GM18520 (cell line): ENCODE measurements around the gene MGST2.

ENCODE experiments used
- ATAC-seq: cut with Tn5 transposase; IDR thresholded peaks from one replicate; pipeline ENCODE4 v1.9.1; 2021; ENCODE audit not compliant: unreplicated experiment

MGST2 gene

GRCh38 chr4:139700568-139700967 is 34.9 kb downstream of the MGST2 start:
- no peak for ATAC-seq

GRCh38 chr4:139704915-139705485 is 39.4 kb downstream of the MGST2 start:
- ATAC-seq: no peak

GRCh38 chr4:139709660-139710059 is 44.0 kb downstream of the MGST2 start:
- no peak for ATAC-seq

DNA sequence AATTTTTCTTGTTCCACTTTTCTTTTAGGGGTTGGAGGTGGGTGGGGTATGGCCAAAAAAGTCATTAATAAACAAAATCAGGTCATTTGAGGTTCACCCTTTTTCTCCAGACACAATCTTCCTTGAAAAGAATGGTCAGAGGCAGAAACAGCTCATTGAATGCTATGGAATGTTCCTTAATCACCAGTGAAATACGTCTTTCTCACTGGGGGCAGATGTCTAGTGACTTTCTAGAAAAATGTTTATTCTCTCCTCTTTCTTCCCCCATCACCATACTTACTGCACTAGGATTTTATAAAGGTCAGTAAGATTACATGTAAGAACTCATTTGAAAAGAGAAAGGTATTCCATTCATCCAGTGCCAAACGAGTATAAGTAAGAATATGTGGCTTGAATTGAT is 44.5 kb downstream of the MGST2 start:
- ATAC-seq: no peak

- no peak for ATAC-seq
Measured at GRCh38 chr4:139711461-139711860, 45.8 kb downstream of the MGST2 start.

DNA sequence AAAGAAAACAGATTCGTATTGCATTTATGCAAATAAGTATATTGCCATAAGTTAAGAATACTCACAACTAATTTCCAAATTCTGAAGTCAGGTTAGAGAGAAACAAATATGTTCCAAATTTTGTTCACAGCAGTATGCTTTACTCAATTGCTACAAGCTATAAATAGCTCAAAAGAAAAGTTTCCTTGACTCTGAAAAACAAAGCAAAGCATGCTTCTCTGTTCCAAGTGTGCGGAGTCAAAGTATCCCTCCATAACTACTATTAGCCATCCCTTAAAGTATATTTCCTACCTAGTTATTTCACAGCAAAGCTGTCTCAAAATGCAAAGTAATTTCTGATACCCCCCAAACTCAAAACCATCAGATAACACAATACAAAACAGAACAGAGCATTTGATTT is 47.3 kb downstream of the MGST2 start:
- ATAC-seq: no peak

- ATAC-seq: no peak
Measured at GRCh38 chr4:139715746-139716391, 50.2 kb downstream of the MGST2 start.

- no peak for ATAC-seq
Measured at GRCh38 chr4:139718358-139718757, 52.7 kb downstream of the MGST2 start.

DNA sequence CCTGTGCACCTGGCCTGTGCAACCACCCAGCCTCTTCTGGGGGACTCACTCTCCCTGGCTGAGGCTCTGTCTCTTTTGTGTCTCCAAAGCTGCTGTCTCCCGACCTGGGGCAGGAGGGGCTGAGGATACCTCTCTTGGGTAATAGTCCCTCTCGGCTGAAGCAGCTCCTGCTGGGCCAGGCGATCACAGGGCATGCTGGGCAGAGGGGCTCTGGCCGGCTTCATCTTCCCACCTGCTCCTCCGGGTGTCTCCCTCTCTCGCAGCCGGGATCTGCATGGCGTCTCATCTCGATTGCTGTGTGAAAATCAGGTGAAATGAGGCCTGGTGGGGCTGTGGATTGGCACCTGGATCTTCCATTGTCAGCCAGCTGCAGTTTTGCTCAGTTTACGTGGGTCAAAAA is 53.2 kb downstream of the MGST2 start:
- ATAC-seq: no peak

DNA sequence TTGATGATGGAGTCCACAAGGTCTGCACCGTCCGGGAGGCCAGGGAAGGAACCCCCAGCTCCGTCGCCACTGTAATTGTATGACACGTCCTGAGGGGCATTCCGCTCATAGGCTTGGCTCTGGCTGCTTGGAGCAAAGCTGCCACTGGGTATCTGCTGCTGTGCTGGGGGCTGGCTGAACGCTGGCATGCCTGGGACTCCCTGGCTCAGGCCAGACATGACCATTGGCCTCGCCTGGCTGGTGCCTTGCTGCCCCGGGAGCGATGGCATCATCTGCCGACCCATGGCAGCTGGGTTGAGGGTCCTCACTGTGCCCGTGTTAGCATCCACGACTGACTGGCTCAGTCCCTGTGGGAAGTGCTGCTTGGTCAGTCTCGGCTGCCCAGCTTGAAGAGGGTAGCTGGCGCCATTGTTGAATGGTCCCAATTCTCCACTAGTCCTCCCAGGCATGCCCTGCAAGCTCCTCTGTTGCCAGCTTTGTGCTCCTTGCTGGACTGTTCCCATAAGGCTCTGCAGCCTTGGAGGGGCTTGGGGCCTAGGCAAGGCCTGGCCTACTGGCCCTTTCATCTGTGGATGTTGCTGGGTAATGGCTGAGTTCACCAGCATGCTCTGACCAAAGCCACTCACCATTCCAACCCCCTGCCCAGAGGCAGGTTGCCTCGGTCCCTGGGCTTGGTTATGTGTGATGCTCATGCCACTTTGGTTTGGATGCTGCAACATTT is 53.9 kb downstream of the MGST2 start:
- no peak for ATAC-seq

GRCh38 chr4:139720806-139721205 is 55.2 kb downstream of the MGST2 start:
- ATAC-seq: no peak

GRCh38 chr4:139721789-139722188 is 56.2 kb downstream of the MGST2 start:
- ATAC-seq: no peak

DNA sequence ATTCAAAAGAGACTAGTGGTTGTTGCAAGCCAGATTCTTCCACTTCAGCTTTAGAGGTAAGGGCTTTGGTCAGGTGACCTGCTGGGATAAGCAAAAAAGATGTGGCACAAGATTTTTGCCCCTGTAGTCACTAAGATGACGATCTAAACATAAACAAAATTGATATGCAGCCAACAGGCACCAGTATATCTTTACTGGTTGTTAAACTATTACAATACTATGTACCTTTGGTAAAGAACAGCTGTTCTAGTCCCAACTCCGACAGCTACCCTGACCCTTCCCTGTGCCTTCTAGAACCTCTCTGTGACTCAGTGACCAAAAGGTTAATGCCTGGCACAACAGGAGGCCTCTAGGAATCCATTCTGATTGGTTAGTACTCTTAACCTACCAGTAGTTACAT is 59.6 kb downstream of the MGST2 start:
- ATAC-seq: no peak

DNA sequence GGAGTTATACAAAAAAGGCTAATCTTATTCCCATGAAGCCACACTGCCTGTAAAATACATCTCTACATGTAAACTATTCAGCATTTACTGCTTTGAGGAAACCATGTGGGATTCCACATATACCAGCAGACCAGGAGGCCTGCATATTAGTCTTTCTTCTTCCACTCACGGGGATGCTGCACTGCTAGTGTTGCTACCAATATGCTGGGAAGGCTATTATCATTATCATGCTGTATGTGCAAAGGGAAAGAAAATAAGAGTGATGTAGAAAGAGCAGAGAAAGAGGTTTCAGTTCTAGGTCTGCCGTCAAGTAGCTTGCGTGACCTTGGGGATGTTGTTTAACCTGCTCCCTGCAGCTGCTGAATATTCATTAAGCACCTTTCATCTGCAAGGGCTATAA is 61.0 kb downstream of the MGST2 start:
- ATAC-seq: no peak

GRCh38 chr4:139728146-139728545 is 62.5 kb downstream of the MGST2 start:
- no peak for ATAC-seq

- ATAC-seq: no peak
Measured at GRCh38 chr4:139728840-139729239, 63.2 kb downstream of the MGST2 start.

DNA sequence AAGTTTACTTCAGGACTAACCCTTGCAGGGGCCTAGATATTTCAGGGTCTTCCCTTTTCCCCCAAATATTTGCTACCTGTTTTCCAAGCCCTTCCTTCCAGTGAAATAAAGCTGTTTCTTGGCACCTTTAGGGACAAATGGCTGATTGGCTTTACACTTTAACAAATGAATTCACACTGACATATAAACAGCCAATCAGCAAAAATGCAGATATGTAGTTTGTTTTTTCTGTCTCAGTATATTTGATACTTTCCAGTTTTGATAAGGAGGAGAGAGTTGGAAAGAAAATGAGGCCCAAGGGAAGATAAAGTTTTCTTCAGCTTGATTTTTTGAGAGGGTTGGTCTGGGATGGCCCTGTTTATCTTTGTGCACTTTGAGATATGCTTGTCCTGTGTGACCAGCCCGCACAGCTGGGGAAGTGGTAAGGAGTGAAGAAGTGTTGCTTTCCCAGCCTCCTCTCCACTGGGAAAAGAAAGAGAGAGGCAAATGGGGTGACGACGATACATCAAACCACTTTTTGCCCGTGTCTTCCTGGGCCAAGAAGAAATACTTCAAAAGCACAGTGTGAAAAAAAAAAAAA is 67.5 kb downstream of the MGST2 start:
- ATAC-seq: no peak

- ATAC-seq: no peak
Measured at GRCh38 chr4:139734201-139734874, 68.7 kb downstream of the MGST2 start.

- no peak for ATAC-seq
Measured at GRCh38 chr4:139734875-139735380, 69.3 kb downstream of the MGST2 start.

- ATAC-seq: no peak
Measured at GRCh38 chr4:139735381-139736273, 70.0 kb downstream of the MGST2 start.
